ENCODE results near the gene KIF4B. TPM values are rescaled to one million over a fixed set of nuclear protein-coding genes. Genes with fewer than 3 reads are reported as not detected.

KIF4B gene
- total RNA-seq, 1 experiment from 2014 or later: 0.07 TPM

GRCh38 chr5:155040984-155041653 lies 27.6 kb downstream of the KIF4B start:
- H2AK5ac ChIP-seq (ENCODE audit: insufficient read length, low read length): no peak overlapping the region
- no peaks in the 10 kb centered on the region for H3K9me3 ChIP-seq (ENCODE audit: control insufficient read depth, low read depth, low read length)
- no peak overlapping the region for H3K4me3 Mint-ChIP-seq
- H4K20me1 ChIP-seq (ENCODE audit: control insufficient read depth, insufficient read depth, insufficient read length): no peaks in the 10 kb centered on the region
- no peak overlapping the region for H2AFZ ChIP-seq (ENCODE audit: low read length)
- no peak overlapping the region for H4K5ac ChIP-seq (ENCODE audit: insufficient read length, low read depth, low read length)
- H3K27ac ChIP-seq (ENCODE audit: insufficient read length, low read depth, low read length): no peak overlapping the region
- no peak overlapping the region for H2BK5ac ChIP-seq (ENCODE audit: insufficient read length, low read length)
- no peak overlapping the region for H2BK15ac ChIP-seq (ENCODE audit: low read depth, low read length)
- H3K4me2 ChIP-seq (ENCODE audit: insufficient read depth, insufficient read length, low read length): no peak overlapping the region
- peaks cover 23 to 24% of the 10 kb centered on the region in 2 experiments for H3K4me1 Mint-ChIP-seq
- H3T11ph ChIP-seq (ENCODE audit: low read length): no peak overlapping the region
- H3K18ac ChIP-seq (ENCODE audit: insufficient read length, low read depth, low read length): no peak overlapping the region
- H3K79me1 ChIP-seq (ENCODE audit: insufficient read depth, low read depth, low read length, poor library complexity, severe bottlenecking): no peaks in the 10 kb centered on the region
- H4K91ac ChIP-seq (ENCODE audit: insufficient read length, low read depth, low read length): no peak overlapping the region
- no peak for DNase-seq
- no peaks in the 10 kb centered on the region for H3K79me2 ChIP-seq (ENCODE audit: insufficient read depth, low read length)
- WGBS (ENCODE audit: extremely low coverage, insufficient read length, low lambda C conversion rate): no CpG with 5 or more reads among the region's 3 CpGs
- H3K27me3 Mint-ChIP-seq (ENCODE audit: low read depth): no peaks in the 10 kb centered on the region; the same call in 1 of the 2 replicates
- no peaks in the 10 kb centered on the region for H3K36me3 Mint-ChIP-seq (ENCODE audit: insufficient read depth in 1 of 3, low read depth in 3 of 3)
- H2BK120ac ChIP-seq (ENCODE audit: low read depth, low read length, poor library complexity, severe bottlenecking): no peak overlapping the region
- H3K27ac Mint-ChIP-seq: no peak overlapping the region
- H3K23me2 ChIP-seq (ENCODE audit: insufficient read length, low read depth, low read length, poor library complexity, severe bottlenecking): no peaks in the 10 kb centered on the region
- no peak overlapping the region for H4K8ac ChIP-seq (replicated peaks; ENCODE audit: insufficient read length, low read depth, low read length)
- H2BK20ac ChIP-seq (ENCODE audit: low read depth, low read length, poor library complexity, severe bottlenecking): no peak overlapping the region
- no peaks in the 10 kb centered on the region; a peak in 2 of 5 replicates for H3K9me3 Mint-ChIP-seq
- H3K23ac ChIP-seq (ENCODE audit: insufficient read length, low read depth, low read length): no peak overlapping the region
- H2BK12ac ChIP-seq (ENCODE audit: insufficient read length, low read depth, low read length): no peak overlapping the region
- no peak overlapping the region for H3K4ac ChIP-seq (ENCODE audit: low read depth, low read length)
- H3K14ac ChIP-seq (ENCODE audit: insufficient read depth, low read length): no peak overlapping the region
- peaks cover 3% of the 10 kb centered on the region; the same call in 1 of the 2 replicates for H3K4me1 ChIP-seq (ENCODE audit: insufficient read depth, low read length)
- no peaks in the 10 kb centered on the region for H3K27me3 ChIP-seq (ENCODE audit: insufficient read depth, low read length)
- no peak for TF ChIP-seq CTCF (conservative IDR thresholded peaks at IDR 0.05)
- H3K56ac ChIP-seq (ENCODE audit: insufficient read length, low read depth, low read length): no peak overlapping the region
- H3K9ac ChIP-seq (ENCODE audit: extremely low read depth, insufficient read length, low read length): no peak overlapping the region

Data from H9 (cell line).